IMR-90 (cell line): ENCODE measurements around the gene CD8B2. TPM values are rescaled to one million over a fixed set of nuclear protein-coding genes. Genes with fewer than 3 reads are reported as not detected.

Experiments used
- ATAC-seq: fragments of 200-7000 bp; cut with Tn5 transposase; 2 replicates; pipeline ENCODE4 v1.9.1; 2020; ENCODE audit warnings: low read depth, mild to moderate bottlenecking, moderate library complexity
- BruUV-seq: library from RNA; stranded (reverse); fragments of 400-500 nt; replicated peaks from 2 replicates; lab custom pipeline; 2021; lab: Mats Ljungman, UMichigan
- CTCF ChIA-PET: fragments of 300-600 bp; formaldehyde crosslinking; extraction: SDS; loops from one replicate; lab custom pipeline; 2021; ENCODE audit warnings: antibody characterized with exemption; lab: Yijun Ruan, JAX
- POLR2A ChIA-PET: fragments of 300-600 bp; sonication (Branson Sonifier 250); formaldehyde crosslinking; loops from one replicate; lab custom pipeline; 2022; ENCODE audit warnings: antibody characterized with exemption; ENCODE audit not compliant: unreplicated experiment; lab: Charles Lee
- DNase-seq: peaks from one replicate; pipeline ENCODE4 v3.0.0; 2013
- H2AFZ ChIP-seq: replicated peaks from 2 replicates; pipeline ENCODE3; 2013; ENCODE audit warnings: low read length, mild to moderate bottlenecking; ENCODE audit not compliant: poor library complexity
- H2AK5ac ChIP-seq: 2 replicates; pipeline ENCODE4 v1.6.1; 2013; ENCODE audit warnings: low read depth, low read length, inconsistent platforms
- H2AK9ac ChIP-seq: replicated peaks from 2 replicates; pipeline ENCODE3; 2013; ENCODE audit warnings: mild to moderate bottlenecking, low read depth, low read length, moderate library complexity; ENCODE audit not compliant: poor library complexity
- H2BK120ac ChIP-seq: 2 replicates; pipeline ENCODE4 v1.6.1; 2013; ENCODE audit warnings: low read depth, low read length, inconsistent platforms
- H2BK15ac ChIP-seq: 3 replicates; pipeline ENCODE4 v1.6.1; 2013; ENCODE audit warnings: low read depth, low read length, inconsistent platforms
- H2BK20ac ChIP-seq: 2 replicates; pipeline ENCODE4 v1.6.1; 2013; ENCODE audit warnings: low read depth, mild to moderate bottlenecking, inconsistent platforms, low read length, moderate library complexity
- H2BK5ac ChIP-seq: 2 replicates; pipeline ENCODE4 v1.6.1; 2013; ENCODE audit warnings: mild to moderate bottlenecking, low read depth, low read length, inconsistent platforms; ENCODE audit not compliant: poor library complexity, severe bottlenecking
- H3K14ac ChIP-seq: replicated peaks from 2 replicates; pipeline ENCODE4 v1.6.1; 2013; ENCODE audit warnings: low read depth, low read length, inconsistent platforms
- H3K18ac ChIP-seq: 2 replicates; pipeline ENCODE4 v1.6.1; 2013; ENCODE audit warnings: low read depth, low read length, control low read depth
- H3K23ac ChIP-seq: 2 replicates; pipeline ENCODE4 v1.6.1; 2013; ENCODE audit warnings: low read depth, low read length, inconsistent platforms
- H3K27ac ChIP-seq: 2 replicates; pipeline ENCODE4 v1.5.1; 2013; ENCODE audit warnings: mild to moderate bottlenecking, control low read depth, low read length; ENCODE audit not compliant: insufficient read depth
- H3K27me3 ChIP-seq: 2 replicates; pipeline ENCODE4 v1.6.1; 2013; ENCODE audit warnings: low read length; ENCODE audit not compliant: control insufficient read depth, insufficient read depth
- H3K36me3 ChIP-seq: 2 replicates; pipeline ENCODE4 v1.6.1; 2013; ENCODE audit warnings: low read length, mixed read lengths; ENCODE audit not compliant: control insufficient read depth, insufficient read depth
- H3K4ac ChIP-seq: 2 replicates; pipeline ENCODE4 v1.6.1; 2013; ENCODE audit warnings: low read depth, low read length, inconsistent platforms
- H3K4me1 ChIP-seq: 2 replicates; pipeline ENCODE4 v1.6.1; 2013; ENCODE audit warnings: low read length, mixed read lengths; ENCODE audit not compliant: control insufficient read depth, insufficient read depth
- H3K4me2 ChIP-seq: 2 replicates; pipeline ENCODE4 v1.6.1; 2013; ENCODE audit warnings: low read depth, mild to moderate bottlenecking, control low read depth, low read length, moderate library complexity
- H3K4me3 ChIP-seq: 2 replicates; pipeline ENCODE4 v1.5.1; 2013; ENCODE audit warnings: low read depth, mild to moderate bottlenecking, control low read depth, low read length, moderate library complexity; ENCODE audit not compliant: insufficient read depth
- H3K56ac ChIP-seq: 2 replicates; pipeline ENCODE4 v1.6.1; 2013; ENCODE audit warnings: low read length, inconsistent platforms; ENCODE audit not compliant: insufficient read depth; ENCODE audit errors: extremely low read depth
- H3K79me1 ChIP-seq, 2 experiments: 2 replicates each; pipeline ENCODE4 v1.6.1; 2013; ENCODE audit warnings: low read length in 2 of 2, inconsistent platforms in 1 of 2, low read depth in 1 of 2
- H3K9ac ChIP-seq: 2 replicates; pipeline ENCODE4 v1.6.1; 2013; ENCODE audit warnings: low read depth, low read length, control low read depth
- H3K9me1 ChIP-seq: 2 replicates; pipeline ENCODE4 v1.6.1; 2013; ENCODE audit warnings: low read length, inconsistent platforms; ENCODE audit not compliant: insufficient read depth
- H3K9me3 ChIP-seq: 2 replicates; pipeline ENCODE4 v1.6.1; 2013; ENCODE audit warnings: low read length; ENCODE audit not compliant: control insufficient read depth, insufficient read depth
- H4K20me1 ChIP-seq: 2 replicates; pipeline ENCODE4 v1.6.1; 2013; ENCODE audit warnings: low read length, inconsistent platforms; ENCODE audit not compliant: insufficient read depth
- H4K5ac ChIP-seq: 2 replicates; pipeline ENCODE4 v1.6.1; 2013; ENCODE audit warnings: mild to moderate bottlenecking, low read depth, low read length, control low read depth
- H4K8ac ChIP-seq, 2 experiments: 2 replicates each; pipeline ENCODE4 v1.6.1; 2013; ENCODE audit warnings: low read depth in 2 of 2, low read length in 2 of 2, control low read depth in 1 of 2, inconsistent platforms in 1 of 2
- H4K91ac ChIP-seq: 2 replicates; pipeline ENCODE4 v1.6.1; 2013; ENCODE audit warnings: low read depth, low read length, inconsistent platforms; ENCODE audit not compliant: insufficient read depth
- CTCF ChIP-seq: conservative IDR thresholded peaks from 2 replicates; pipeline ENCODE4 v1.5.1; 2012; ENCODE audit warnings: mild to moderate bottlenecking, low read depth, low read length, improper control_type of control experiment
- RAD21 ChIP-seq: IDR thresholded peaks from 2 replicates; pipeline ENCODE4 v1.6.1; 2012; ENCODE audit warnings: low read length, improper control_type of control experiment
- USF2 ChIP-seq: fragments of 150-350 bp; IDR thresholded peaks from 2 replicates; pipeline ENCODE4 v1.6.1; 2017; ENCODE audit warnings: mild to moderate bottlenecking, antibody characterized with exemption, low read length, low read depth
- WGBS, 2 experiments: methylation state at CpG; one replicate each; pipeline versions ENCODE4 v1.1.5 to v1.1.7; 2013; ENCODE audit warnings: missing lambda C conversion rate in 2 of 2; ENCODE audit not compliant: insufficient read length in 1 of 2; ENCODE audit errors: extremely low coverage in 2 of 2; 5-methylcytosine and 5-hydroxymethylcytosine counted together
- dilution Hi-C: fragments of 300-500 bp; cut with HindIII; formaldehyde crosslinking; loops from one replicate; pipeline ENCODE4 v1.14.3; 2018; ENCODE audit warnings: low sequenced_read_pairs; ENCODE audit not compliant: unreplicated experiment
- in situ Hi-C: fragments of 300-500 bp; cut with MboI; formaldehyde crosslinking; loops from 3 replicates; pipeline ENCODE4 v1.14.3; 2019; ENCODE audit warnings: low sequenced_read_pairs, inconsistent platforms, mixed read lengths
- intact Hi-C: fragments of 100-400 bp; cut with micrococcal nuclease; formaldehyde crosslinking; loops from 2 replicates; pipeline ENCODE4 v1.10.0; 2022
- polyA plus RNA-seq, 3 experiments: library from polyadenylated mRNA; depleted of rRNA; stranded (reverse); fragments of >200 nt; gene quantifications; 2 replicates each; pipeline ENCODE4 v1.2.3, GENCODE V29; 2012; ENCODE audit warnings: low replicate concordance in 1 of 3
- total RNA-seq: library from RNA; depleted of rRNA; stranded (reverse); fragments of >200 nt; gene quantifications from 2 replicates; pipeline ENCODE4 v1.2.3, GENCODE V29; 2012

The CD8B2 gene
- total and polyA plus RNA-seq, 2 of the 4 experiments (the other 2 are of a cell fraction), result not detected

- Histone ChIP-seq H2BK20ac (no peak overlapping the region), H3K27ac (no peak overlapping the region), H4K8ac (no peak overlapping the region), H3K36me3 (no peaks in the 10 kb centered on the region), H2AK5ac (no peak overlapping the region), H3K9me1 (no peaks in the 10 kb centered on the region), H3K9ac (no peak overlapping the region), H3K4me2 (no peak overlapping the region), H3K18ac (no peak overlapping the region), H3K4me3 (no peak overlapping the region), H2BK15ac (no peak overlapping the region), H3K23ac (no peak overlapping the region), H2BK5ac (no peak overlapping the region), H4K5ac (no peak overlapping the region), H4K20me1 (no peaks in the 10 kb centered on the region), H3K56ac (no peak overlapping the region), H3K9me3 (no peaks in the 10 kb centered on the region), H2AK9ac (no peak overlapping the region), H3K14ac (no peak overlapping the region), H3K27me3 (no peaks in the 10 kb centered on the region), H3K79me1 (no peaks in the 10 kb centered on the region), H2BK120ac (no peak overlapping the region), H4K91ac (no peak overlapping the region), H3K4me1 (no peaks in the 10 kb centered on the region), H3K4ac (no peak overlapping the region), H2AFZ (no peak overlapping the region)
- TF ChIP-seq USF2 (no peak), RAD21 (peak; percentile 30; the same call in 1 of the 2 replicates), CTCF (peak; percentile 17; the same call in 1 of the 2 replicates)
- ChIA-PET CTCF (interaction anchor here (0.6 kb wide), 1 partner anchor 522 kb away, joined by 3 read pairs; no protein-coding TSS in a partner anchor), POLR2A (no interaction called here)
- no CpG with 5 or more reads among the region's 2 CpGs for WGBS, 2 experiments
- intact Hi-C loops (no loop called here), dilution Hi-C loops (no loop called here), in situ Hi-C loops (no loop called here)
- no TSS peak for BruUV-seq
- no peak for ATAC-seq
- no peak for DNase-seq
Measured at GRCh38 chr2:106563195-106563594, 76.0 kb downstream of the CD8B2 start.
